HG03060 (cell line): ENCODE results near the gene SEMA5B.

Experiments
- ATAC-seq: cut with Tn5 transposase; IDR thresholded peaks from one replicate; pipeline ENCODE4 v1.9.1; 2021; ENCODE audit warnings: low read depth, moderate number of reproducible peaks; ENCODE audit not compliant: unreplicated experiment

SEMA5B gene

GRCh38 chr3:122931636-122932035 lies 95.9 kb downstream of the SEMA5B start:
- no peak for ATAC-seq

GRCh38 chr3:122930063-122930997 lies 97.2 kb downstream of the SEMA5B start:
- ATAC-seq, result no peak

- ATAC-seq, result no peak
Observed at GRCh38 chr3:122929188-122930062, 98.1 kb downstream of the SEMA5B start.

GRCh38 chr3:122928396-122929187 lies 99.0 kb downstream of the SEMA5B start:
- ATAC-seq, result no peak

- no peak for ATAC-seq
Observed at GRCh38 chr3:122927726-122928125, 99.8 kb downstream of the SEMA5B start.

- no peak for ATAC-seq
Observed at GRCh38 chr3:122926811-122927210, 100.8 kb downstream of the SEMA5B start.

- ATAC-seq, result no peak
Observed at GRCh38 chr3:122926322-122926721, 101.2 kb downstream of the SEMA5B start.

GRCh38 chr3:122925756-122926155 lies 101.8 kb downstream of the SEMA5B start:
- ATAC-seq, result no peak

- no peak for ATAC-seq
Observed at GRCh38 chr3:122924056-122924455, 103.5 kb downstream of the SEMA5B start.

- ATAC-seq, result no peak
Observed at GRCh38 chr3:122923611-122924010, 104.0 kb downstream of the SEMA5B start.

GRCh38 chr3:122921791-122922651 lies 105.5 kb downstream of the SEMA5B start:
- ATAC-seq, result no peak

GRCh38 chr3:122920986-122921385 lies 106.6 kb downstream of the SEMA5B start:
- no peak for ATAC-seq

GRCh38 chr3:122919291-122919610 lies 108.3 kb downstream of the SEMA5B start:
- ATAC-seq, result no peak

GRCh38 chr3:122918576-122919290 lies 108.8 kb downstream of the SEMA5B start:
- ATAC-seq, result no peak

GRCh38 chr3:122917412-122917811 lies 110.2 kb downstream of the SEMA5B start:
- no peak for ATAC-seq

GRCh38 chr3:122916580-122916979 lies 111.0 kb downstream of the SEMA5B start:
- no peak for ATAC-seq

- ATAC-seq, result no peak
Observed at GRCh38 chr3:122916084-122916483, 111.5 kb downstream of the SEMA5B start.

GRCh38 chr3:122915300-122916055 lies 112.1 kb downstream of the SEMA5B start:
- no peak for ATAC-seq
